Mesothelial cell of epicardium (in vitro differentiated cells): ENCODE measurements around the gene DMAP1. TPM values are rescaled to one million over a fixed set of nuclear protein-coding genes. Genes with fewer than 3 reads are reported as not detected.

ENCODE experiments used
- DNase-seq, 2 experiments: peaks; one replicate each; pipeline ENCODE4 v3.0.0; 2021; ENCODE audit warnings: low spot score in 2 of 2; ENCODE audit not compliant: unreplicated experiment in 2 of 2
- H3K27ac Mint-ChIP-seq: 2 replicates; pipeline ENCODE4 v1.8.0; 2021; ENCODE audit warnings: mixed read lengths
- H3K27me3 Mint-ChIP-seq: 2 replicates; pipeline ENCODE4 v1.8.0; 2021; ENCODE audit warnings: low read depth, mixed read lengths
- H3K36me3 Mint-ChIP-seq: 2 replicates; pipeline ENCODE4 v1.8.0; 2021; ENCODE audit warnings: mixed read lengths
- H3K4me1 Mint-ChIP-seq: 2 replicates; pipeline ENCODE4 v1.8.0; 2021; ENCODE audit warnings: mixed read lengths
- H3K4me3 Mint-ChIP-seq: 2 replicates; pipeline ENCODE4 v1.8.0; 2021; ENCODE audit warnings: mild to moderate bottlenecking, moderate library complexity, mixed read lengths
- H3K9me3 Mint-ChIP-seq: 2 replicates; pipeline ENCODE4 v1.8.0; 2021; ENCODE audit warnings: mixed read lengths
- CTCF ChIP-seq: fragments of 200-600 bp; sonication (generic); IDR thresholded peaks from one replicate; pipeline ENCODE4 v1.5.0; 2021; ENCODE audit warnings: antibody characterized with exemption; ENCODE audit not compliant: unreplicated experiment
- total RNA-seq: library from RNA; stranded (reverse); gene quantifications from 3 replicates; pipeline ENCODE4 v1.2.1, GENCODE V29; 2021

Gene DMAP1
- total RNA-seq, 1 donor from 2014 or later: 50.7 TPM

GRCh38 chr1:44263568-44264450 is 50.5 kb downstream of the DMAP1 start:
- no peak overlapping the region for H3K4me3 Mint-ChIP-seq
- H3K36me3 Mint-ChIP-seq: peaks cover 3% of the 10 kb centered on the region
- H3K27me3 Mint-ChIP-seq: no peaks in the 10 kb centered on the region
- no peak for DNase-seq
- TF ChIP-seq CTCF: no peak
- H3K9me3 Mint-ChIP-seq: no peaks in the 10 kb centered on the region
- H3K27ac Mint-ChIP-seq: no peak overlapping the region
- peaks cover 3% of the 10 kb centered on the region for H3K4me1 Mint-ChIP-seq

- Mint-ChIP-seq H3K4me1 (peaks cover 3% of the 10 kb centered on the region), H3K27ac (no peak overlapping the region), H3K27me3 (no peaks in the 10 kb centered on the region), H3K9me3 (no peaks in the 10 kb centered on the region), H3K4me3 (no peak overlapping the region), H3K36me3 (peaks cover 3% of the 10 kb centered on the region)
- TF ChIP-seq CTCF: no peak
- no peak for DNase-seq
These were observed 51.1 kb downstream of the DMAP1 start for GRCh38 chr1:44264451-44264771.

GRCh38 chr1:44265656-44266358 is 52.5 kb downstream of the DMAP1 start:
- Mint-ChIP-seq H3K4me3 (no peak overlapping the region), H3K4me1 (peaks cover 3% of the 10 kb centered on the region), H3K27ac (no peak overlapping the region), H3K36me3 (peaks cover 3% of the 10 kb centered on the region), H3K27me3 (no peaks in the 10 kb centered on the region), H3K9me3 (no peaks in the 10 kb centered on the region)
- TF ChIP-seq CTCF: no peak
- DNase-seq: no peak

GRCh38 chr1:44266400-44267344 is 53.4 kb downstream of the DMAP1 start:
- Mint-ChIP-seq H3K9me3 (no peaks in the 10 kb centered on the region), H3K4me1 (no peaks in the 10 kb centered on the region), H3K4me3 (no peak overlapping the region), H3K27ac (no peak overlapping the region), H3K36me3 (peaks cover 2% of the 10 kb centered on the region), H3K27me3 (no peaks in the 10 kb centered on the region)
- no peak for TF ChIP-seq CTCF
- DNase-seq: no peak

- DNase-seq: no peak
- no peaks in the 10 kb centered on the region for H3K9me3 Mint-ChIP-seq
- no peak for TF ChIP-seq CTCF
- H3K36me3 Mint-ChIP-seq: no peaks in the 10 kb centered on the region
- no peaks in the 10 kb centered on the region for H3K4me1 Mint-ChIP-seq
- no peak overlapping the region for H3K4me3 Mint-ChIP-seq
- no peak overlapping the region for H3K27ac Mint-ChIP-seq
- no peaks in the 10 kb centered on the region for H3K27me3 Mint-ChIP-seq
These were observed 54.2 kb downstream of the DMAP1 start for GRCh38 chr1:44267438-44267837.
